Heart left ventricle (tissue), 16 donors: ENCODE results near the gene HPGD. TPM values are rescaled to one million over a fixed set of nuclear protein-coding genes. Genes with fewer than 3 reads are reported as not detected.
"Not testable (repeated sequence)": the region's sequence is repeated elsewhere in the genome, so short reads cannot be mapped to it uniquely, and the experiment has no call there.

Experiments used
- ATAC-seq, 4 donors: fragments of 200-7000 bp; cut with Tn5 transposase; one replicate each; pipeline ENCODE4 v1.9.1; 2020 to 2022; ENCODE audit warnings: moderate library complexity in 4 of 4, mild to moderate bottlenecking in 3 of 4, moderate number of reproducible peaks in 1 of 4
- DNase-seq, 5 donors: peaks; one replicate each; pipeline ENCODE4 v3.0.0-alpha.2; 2020
- H3K27ac ChIP-seq, 12 donors: fragments of 200-600 bp; sonication (generic) in 4 of 12; one replicate each; pipeline versions ENCODE4 v1.5.0 to v1.8.0; 2016 to 2022; ENCODE audit warnings: mild to moderate bottlenecking in 2 of 12
- H3K27me3 ChIP-seq, 9 donors: fragments of 200-600 bp; sonication (generic) in 2 of 9; one replicate each; pipeline versions ENCODE4 v1.5.1 to v1.8.0; 2016 to 2022; ENCODE audit warnings: mild to moderate bottlenecking in 3 of 9
- H3K36me3 ChIP-seq, 9 donors: fragments of 200-600 bp; sonication (generic) in 2 of 9; one replicate each; pipeline versions ENCODE4 v1.5.0 to v1.8.0; 2018 to 2022; ENCODE audit warnings: mild to moderate bottlenecking in 2 of 9
- H3K4me1 ChIP-seq, 12 donors: fragments of 200-600 bp; sonication (generic) in 4 of 12; one replicate each; pipeline versions ENCODE4 v1.5.0 to v1.8.0; 2016 to 2022; ENCODE audit warnings: mild to moderate bottlenecking in 3 of 12
- H3K4me3 ChIP-seq, 12 donors: fragments of 200-600 bp; sonication (generic) in 4 of 12; one replicate each; pipeline versions ENCODE4 v1.5.0 to v1.8.0; 2017 to 2022; ENCODE audit warnings: mild to moderate bottlenecking in 9 of 12, moderate library complexity in 4 of 12
- H3K9me3 ChIP-seq, 12 donors: fragments of 200-600 bp; sonication (generic) in 4 of 12; one replicate each; pipeline versions ENCODE4 v1.5.0 to v1.8.0; 2016 to 2022; ENCODE audit warnings: mild to moderate bottlenecking in 1 of 12
- CTCF ChIP-seq, 12 donors: fragments of 200-600 bp; sonication (generic) in 4 of 12; IDR thresholded peaks; one replicate each; pipeline versions ENCODE4 v1.5.0 to v1.8.0; 2018 to 2022; ENCODE audit warnings: antibody characterized with exemption in 12 of 12, mild to moderate bottlenecking in 5 of 12
- POLR2A ChIP-seq, 2 donors: fragments of 450-650 bp; IDR thresholded peaks; one replicate each; pipeline ENCODE4 v1.6.1; 2017; ENCODE audit warnings: antibody characterized with exemption in 2 of 2, mild to moderate bottlenecking in 2 of 2, moderate library complexity in 2 of 2
- WGBS, 4 donors: extraction: QIAGEN DNeasy Blood & Tissue Kit in 2 of 4; methylation state at CpG; one replicate each; pipeline versions ENCODE4 v1.1.5 to v1.1.7; 2013 to 2018; 5-methylcytosine and 5-hydroxymethylcytosine counted together
- intact Hi-C, 10 donors: fragments of 100-400 bp; cut with DNase I; formaldehyde crosslinking; loops; one replicate each; pipeline versions ENCODE4 v1.11.1 to v1.14.2; 2022
- polyA plus RNA-seq, 2 donors: library from polyadenylated mRNA; stranded (reverse); fragments of 200-250 nt; gene quantifications; one replicate each; pipeline ENCODE4 v1.2.3, GENCODE V29; 2013
- total RNA-seq, 9 donors: library from RNA; depleted of rRNA in 2 of 9; stranded (reverse); fragments of >200 nt in 2 of 9; fragmentation: NEBNext Ultra II Directional in 3 of 9; extraction: Animal tissue kit (Norgen Biotek cat#: 25700) in 3 of 9; gene quantifications; one replicate each; pipeline versions ENCODE4 v1.1.0 to v1.2.4, GENCODE V29; 2016 to 2023
- donor health status: ischemic (EF 13 %, LVEDD 7.1; RV severe dilation, severe dysfunction).
- donor health status: healthy with polysubstance abuse.
- donor health status: DM: no; HTN: yes; CAD: no.
- donor health status: DM: no; HTN: no; CAD: no.
- donor health status: ischemic (EF 25% LVEDD 6.9; RV normal size, moderate dysfunction).
- donor health status: ischemic (EF 25% LVEDD 5.7; RV mildly dilated, moderate dysfunction).
- donor health status: healthy.
- donor health status: DM: yes; HTN: yes; CAD: no.
- donor health status: ischemic (EF 35%, LVEDD 5.7; RV mildly dilated, moderate dysfunction).
- donor health status: nonischemic (EF 11% LVEDD 7.7; RV severe dilation, severe dysfunction).
- donor health status: DM: yes; HTN: yes; CAD: no.
- donor health status: PGD.
- donor health status: ischemic (EF 29% LVEDD 5.4; RV normal size, mild dysfunction).
- donor health status: nonischemic (EF 23%, LVEDD 6.1; RV moderate dilation, normal function).

The HPGD gene
- total and polyA plus RNA-seq, 11 donors = 0.29 to 4.7 (median 0.91) TPM

GRCh38 chr4:174494726-174495125 lies 27.6 kb downstream of the HPGD start:
- intact Hi-C loops = no loop called here
- H3K27ac ChIP-seq = no peak overlapping the region
- DNase-seq (no peak), ATAC-seq (no peak)
- H3K4me1 ChIP-seq = no peaks in the 10 kb centered on the region
- WGBS, 4 donors = 52 to 68% (median 66%) methylated on average over 3 of the region's 3 CpGs
- TF ChIP-seq POLR2A (IDR thresholded peaks at IDR 0.05) (no peak), CTCF (IDR thresholded peaks at IDR 0.05) (no peak)
- no peaks in the 10 kb centered on the region for H3K27me3 ChIP-seq
- no peaks in the 10 kb centered on the region for H3K36me3 ChIP-seq
- no peaks in the 10 kb centered on the region for H3K9me3 ChIP-seq
- H3K4me3 ChIP-seq = no peak overlapping the region

GRCh38 chr4:174494146-174494545 lies 28.1 kb downstream of the HPGD start:
- Histone ChIP-seq H3K9me3 (no peaks in the 10 kb centered on the region), H3K36me3 (no peaks in the 10 kb centered on the region), H3K27ac (no peak overlapping the region), H3K4me1 (no peaks in the 10 kb centered on the region), H3K4me3 (no peak overlapping the region), H3K27me3 (no peaks in the 10 kb centered on the region)
- DNase-seq (no peak), ATAC-seq (no peak)
- TF ChIP-seq POLR2A (IDR thresholded peaks at IDR 0.05) = no peak
- no peak for TF ChIP-seq CTCF (IDR thresholded peaks at IDR 0.05)
- intact Hi-C loops = no loop called here

- TF ChIP-seq POLR2A (IDR thresholded peaks at IDR 0.05) = no peak
- TF ChIP-seq CTCF (IDR thresholded peaks at IDR 0.05) = no peak
- 30 to 43% (median 40%) methylated on average over 3 of the region's 3 CpGs for WGBS, 4 donors
- intact Hi-C loops = no loop called here
- no peaks in the 10 kb centered on the region for H3K36me3 ChIP-seq
- no peaks in the 10 kb centered on the region for H3K9me3 ChIP-seq
- H3K27ac ChIP-seq = no peak overlapping the region
- H3K4me1 ChIP-seq = no peaks in the 10 kb centered on the region
- DNase-seq (no peak), ATAC-seq (no peak)
- no peaks in the 10 kb centered on the region for H3K27me3 ChIP-seq
- H3K4me3 ChIP-seq = no peak overlapping the region
Measured at GRCh38 chr4:174490451-174490961, 31.8 kb downstream of the HPGD start.

- WGBS, 4 donors = 86 to 94% (median 91%) methylated on average over 10 of the region's 10 CpGs
- H3K4me3 ChIP-seq, DNase-seq, H3K4me1 ChIP-seq, H3K27ac ChIP-seq, intact Hi-C loops, H3K9me3 ChIP-seq, ATAC-seq, H3K27me3 ChIP-seq, H3K36me3 ChIP-seq: not testable (repeated sequence)
Measured at GRCh38 chr4:174488368-174488767, 33.9 kb downstream of the HPGD start.

- H3K4me1 ChIP-seq = no peaks in the 10 kb centered on the region
- no peak overlapping the region for H3K4me3 ChIP-seq
- ATAC-seq (no peak), DNase-seq (no peak)
- H3K36me3 ChIP-seq = no peaks in the 10 kb centered on the region
- intact Hi-C loops = no loop called here
- WGBS, 4 donors = 76 to 84% (median 81%) methylated on average over 5 of the region's 5 CpGs
- peaks cover 0 to 4% (median 0%) of the 10 kb centered on the region in 12 donors for H3K9me3 ChIP-seq
- no peaks in the 10 kb centered on the region for H3K27me3 ChIP-seq
- TF ChIP-seq CTCF (IDR thresholded peaks at IDR 0.05) (no peak), POLR2A (IDR thresholded peaks at IDR 0.05) (no peak)
- H3K27ac ChIP-seq = no peak overlapping the region
Measured at GRCh38 chr4:174485025-174485424, 37.3 kb downstream of the HPGD start.
